Activated CD4-positive, alpha-beta T cell treated with anti-CD3 and anti-CD28 coated beads, Interleukin-2, amount 10 ng/mL, durations not matched to agents 7 days and 5 days (primary cell): ENCODE measurements around the gene KCNK10. TPM values are rescaled to one million over a fixed set of nuclear protein-coding genes. Genes with fewer than 3 reads are reported as not detected.

Source experiments
- CTCF ChIA-PET: fragments of 350-600 bp; sonication (Branson Sonifier 250); formaldehyde crosslinking; loops from one replicate; lab custom pipeline; 2021; ENCODE audit warnings: antibody characterized with exemption; lab: Charles Lee
- POLR2A ChIA-PET: fragments of 350-600 bp; sonication (Branson Sonifier 250); formaldehyde crosslinking; loops from one replicate; lab custom pipeline; 2021; ENCODE audit warnings: antibody characterized with exemption; lab: Charles Lee
- DNase-seq: peaks from one replicate; pipeline ENCODE4 v3.0.0-alpha.2; 2020
- H3K27ac Mint-ChIP-seq: one replicate; pipeline ENCODE4 v1.8.0; 2021; ENCODE audit warnings: mild to moderate bottlenecking, moderate library complexity, mixed read lengths
- H3K27me3 Mint-ChIP-seq: one replicate; pipeline ENCODE4 v1.8.0; 2021; ENCODE audit warnings: mixed read lengths
- H3K36me3 Mint-ChIP-seq: one replicate; pipeline ENCODE4 v1.8.0; 2021; ENCODE audit warnings: low read depth, mixed read lengths
- H3K4me1 Mint-ChIP-seq: one replicate; pipeline ENCODE4 v1.8.0; 2021; ENCODE audit warnings: mixed read lengths
- H3K4me3 Mint-ChIP-seq: one replicate; pipeline ENCODE4 v1.8.0; 2021; ENCODE audit warnings: mild to moderate bottlenecking, moderate library complexity, mixed read lengths
- H3K9me3 Mint-ChIP-seq: one replicate; pipeline ENCODE4 v1.8.0; 2021; ENCODE audit warnings: mixed read lengths
- total RNA-seq, 2 experiments: library from RNA; stranded (reverse); gene quantifications; one replicate each; pipeline ENCODE4 v1.2.3, GENCODE V29; 2021

Gene KCNK10
- total RNA-seq, 2 experiments from 2014 or later, result not detected

DNA sequence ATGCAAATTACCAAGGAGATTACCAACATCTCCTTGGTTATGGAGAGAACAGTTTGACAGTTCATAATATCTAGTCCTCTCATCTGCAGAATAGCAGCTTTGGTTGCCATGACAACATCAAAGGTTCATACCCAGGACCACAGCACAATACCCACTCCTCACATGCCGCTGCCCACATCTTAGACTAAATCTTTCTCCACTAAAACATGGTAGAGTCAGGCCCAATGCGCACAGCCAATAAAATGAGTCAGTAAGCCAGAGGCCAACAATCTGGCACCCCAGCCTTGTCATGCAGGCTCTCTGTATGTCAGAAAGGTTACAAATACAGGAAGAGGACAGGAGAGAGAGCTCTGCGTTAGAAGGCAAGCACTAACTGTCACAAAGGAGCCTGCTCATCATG is 70.6 kb downstream of the KCNK10 start:
- no peak for DNase-seq
- Mint-ChIP-seq H3K36me3 (no peaks in the 10 kb centered on the region), H3K27ac (no peak overlapping the region), H3K4me1 (no peaks in the 10 kb centered on the region), H3K27me3 (peaks cover 5% of the 10 kb centered on the region), H3K4me3 (no peak overlapping the region), H3K9me3 (no peaks in the 10 kb centered on the region)
- ChIA-PET POLR2A (no interaction called here), CTCF (no interaction called here)

DNA sequence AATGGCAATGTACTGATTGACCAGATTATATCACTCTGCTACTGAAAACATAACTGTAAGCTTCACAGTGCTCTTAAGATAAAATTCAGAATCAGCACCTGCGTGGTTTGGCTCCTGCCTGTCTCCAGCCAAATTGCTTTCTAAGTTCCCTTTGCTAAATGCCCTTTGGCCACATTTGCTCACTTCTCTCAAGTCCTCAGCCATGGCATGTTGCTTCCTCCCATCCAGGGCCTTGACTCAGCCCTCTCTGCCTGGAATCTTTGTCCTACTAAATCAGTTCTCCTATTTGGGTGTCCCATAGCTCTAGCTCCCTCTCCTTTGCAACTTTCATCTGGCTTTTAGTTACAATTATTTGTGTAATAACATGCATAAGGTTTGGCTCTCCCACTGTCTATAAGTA is 71.4 kb downstream of the KCNK10 start:
- Mint-ChIP-seq H3K4me1 (no peaks in the 10 kb centered on the region), H3K4me3 (no peak overlapping the region), H3K27me3 (peaks cover 5% of the 10 kb centered on the region), H3K9me3 (no peaks in the 10 kb centered on the region), H3K36me3 (no peaks in the 10 kb centered on the region), H3K27ac (no peak overlapping the region)
- DNase-seq, result no peak
- CTCF ChIA-PET, result no interaction called here
- POLR2A ChIA-PET, result no interaction called here

DNA sequence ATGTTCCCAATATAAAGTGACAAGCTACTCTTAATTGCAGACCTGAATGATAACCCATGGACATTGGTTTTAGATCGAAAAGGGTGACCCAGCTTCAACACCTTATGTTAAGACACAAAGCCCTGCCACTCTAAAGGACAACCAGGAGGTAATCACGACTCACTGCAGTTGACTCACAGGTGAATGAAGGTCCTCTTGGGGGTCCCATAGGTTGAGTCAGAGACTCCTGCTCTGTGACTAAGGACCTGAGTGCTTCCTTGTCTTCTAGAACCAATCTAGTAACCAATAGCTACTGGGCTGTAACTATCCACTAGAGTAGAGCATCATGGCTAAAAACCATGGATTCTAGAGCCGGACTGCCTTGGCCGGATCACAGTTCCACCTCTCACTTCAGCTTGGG is 73.8 kb downstream of the KCNK10 start:
- ChIA-PET CTCF (no interaction called here), POLR2A (no interaction called here)
- no peak overlapping the region for H3K4me3 Mint-ChIP-seq
- no peaks in the 10 kb centered on the region for H3K4me1 Mint-ChIP-seq
- H3K9me3 Mint-ChIP-seq, result no peaks in the 10 kb centered on the region
- H3K27ac Mint-ChIP-seq, result no peak overlapping the region
- no peaks in the 10 kb centered on the region for H3K36me3 Mint-ChIP-seq
- no peak for DNase-seq
- H3K27me3 Mint-ChIP-seq, result peaks cover 5% of the 10 kb centered on the region

DNA sequence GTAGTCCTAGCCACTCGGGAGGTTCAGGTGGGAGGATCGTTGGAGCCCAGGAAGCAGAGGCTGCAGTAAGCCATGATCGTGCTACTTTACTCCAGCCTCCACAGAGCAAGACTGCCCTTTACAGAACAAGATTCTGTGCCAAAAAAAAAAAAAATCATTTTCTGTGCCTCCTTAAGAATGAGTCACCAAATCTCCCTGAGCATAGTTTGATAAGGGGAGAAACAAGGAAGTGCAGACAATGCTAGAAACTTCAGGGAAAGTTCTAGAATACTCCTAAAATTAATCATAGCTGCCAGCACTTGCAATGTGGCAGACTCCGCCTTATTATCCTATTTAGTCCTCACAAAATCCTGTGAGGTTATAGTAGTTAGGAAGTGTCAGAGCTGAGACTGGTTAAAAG is 74.5 kb downstream of the KCNK10 start:
- POLR2A ChIA-PET, result no interaction called here
- H3K27ac Mint-ChIP-seq, result no peak overlapping the region
- H3K9me3 Mint-ChIP-seq, result no peaks in the 10 kb centered on the region
- no peak for DNase-seq
- peaks cover 5% of the 10 kb centered on the region for H3K27me3 Mint-ChIP-seq
- CTCF ChIA-PET, result no interaction called here
- no peak overlapping the region for H3K4me3 Mint-ChIP-seq
- no peaks in the 10 kb centered on the region for H3K36me3 Mint-ChIP-seq
- no peaks in the 10 kb centered on the region for H3K4me1 Mint-ChIP-seq

DNA sequence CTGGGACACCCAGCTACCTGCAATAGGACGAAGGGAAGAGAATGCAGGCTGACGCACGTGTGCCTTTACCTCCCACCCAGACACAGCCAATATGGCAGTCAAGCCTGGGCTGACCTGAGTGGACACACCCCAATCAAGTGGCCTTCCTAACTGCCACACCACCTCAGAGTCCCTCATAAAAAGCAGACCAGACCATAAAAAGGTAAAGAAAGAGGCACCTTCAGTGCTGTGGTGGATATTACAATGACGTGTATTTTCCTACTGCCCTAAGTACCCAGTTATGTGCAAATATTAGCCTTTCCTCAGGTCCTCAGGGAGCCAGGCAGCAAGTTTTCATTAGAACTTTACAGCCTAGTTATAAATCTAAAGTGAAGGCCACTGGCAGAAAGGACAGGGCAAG is 75.8 kb downstream of the KCNK10 start:
- ChIA-PET POLR2A (no interaction called here), CTCF (interaction anchor here (1.3 kb wide), 1 partner anchor 18 kb away, joined by 3 read pairs; no protein-coding TSS in a partner anchor)
- no peaks in the 10 kb centered on the region for H3K9me3 Mint-ChIP-seq
- no peaks in the 10 kb centered on the region for H3K36me3 Mint-ChIP-seq
- no peak overlapping the region for H3K4me3 Mint-ChIP-seq
- H3K27ac Mint-ChIP-seq, result no peak overlapping the region
- DNase-seq, result no peak
- no peaks in the 10 kb centered on the region for H3K4me1 Mint-ChIP-seq
- H3K27me3 Mint-ChIP-seq, result peaks cover 5% of the 10 kb centered on the region

DNA sequence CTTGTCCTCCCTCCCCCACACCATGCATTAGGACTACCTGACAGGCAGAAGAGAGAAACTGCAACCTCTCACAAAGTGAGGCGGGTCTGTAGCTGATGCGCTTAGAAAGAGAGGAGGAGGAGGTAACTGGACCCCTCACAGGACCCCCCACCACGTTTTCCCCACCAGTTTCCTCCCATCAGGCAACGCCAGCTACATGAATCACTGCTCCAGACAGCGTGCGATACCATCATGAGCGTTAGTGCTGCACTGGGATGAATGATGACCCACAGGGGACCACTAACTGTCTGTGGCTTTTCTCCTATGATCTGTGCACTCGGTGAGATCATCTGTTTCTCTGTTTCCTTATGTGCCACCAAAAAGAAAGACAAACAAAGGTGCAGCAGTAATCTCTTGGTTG is 77.7 kb downstream of the KCNK10 start:
- no peak for DNase-seq
- ChIA-PET CTCF (no interaction called here), POLR2A (no interaction called here)
- Mint-ChIP-seq H3K27ac (no peak overlapping the region), H3K9me3 (no peaks in the 10 kb centered on the region), H3K4me3 (no peak overlapping the region), H3K4me1 (no peaks in the 10 kb centered on the region), H3K27me3 (peaks cover 6% of the 10 kb centered on the region), H3K36me3 (no peaks in the 10 kb centered on the region)

DNA sequence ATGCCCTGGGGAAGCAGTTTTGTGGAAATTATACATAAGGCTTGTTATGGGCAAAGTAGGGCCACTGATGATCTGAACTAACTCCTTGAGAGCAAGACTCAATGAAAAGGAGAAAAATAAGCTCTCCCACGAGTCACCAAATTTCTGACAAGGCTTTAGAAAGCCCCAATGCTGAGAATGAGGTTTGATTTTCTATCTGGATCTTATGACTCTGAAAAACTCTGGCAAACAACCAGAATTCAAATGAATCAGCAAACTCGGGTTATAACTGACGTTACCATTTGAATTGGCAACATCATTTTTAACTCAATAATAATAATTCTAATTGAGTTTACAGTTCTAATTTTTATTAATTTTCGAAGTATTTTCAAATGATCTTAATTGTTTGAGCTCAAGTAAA is 79.1 kb downstream of the KCNK10 start:
- Mint-ChIP-seq H3K4me1 (no peaks in the 10 kb centered on the region), H3K4me3 (no peak overlapping the region), H3K27me3 (peaks cover 5% of the 10 kb centered on the region), H3K36me3 (no peaks in the 10 kb centered on the region), H3K27ac (no peak overlapping the region), H3K9me3 (no peaks in the 10 kb centered on the region)
- ChIA-PET CTCF (interaction anchor here (1.0 kb wide), 1 partner anchor 9 kb away, joined by 3 read pairs; no protein-coding TSS in a partner anchor), POLR2A (no interaction called here)
- DNase-seq, result no peak

DNA sequence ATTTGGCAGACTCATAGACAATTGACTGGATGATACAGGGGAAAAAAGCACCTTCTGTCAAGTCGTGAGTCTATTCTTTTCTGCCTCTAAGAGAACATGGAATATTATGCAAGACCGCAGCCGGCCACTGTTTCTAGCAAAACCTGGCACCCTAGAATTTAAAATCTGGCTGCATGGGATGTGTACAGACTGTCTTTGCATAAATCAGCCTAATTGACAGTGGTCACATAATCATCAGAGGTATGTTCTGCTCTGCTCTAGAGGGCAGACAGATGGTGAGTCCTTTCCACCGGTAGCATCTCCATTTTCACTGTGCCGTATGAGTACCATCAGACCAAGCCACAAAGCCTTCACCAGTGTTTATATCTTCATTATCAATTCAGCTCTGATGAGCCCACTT is 80.6 kb downstream of the KCNK10 start:
- H3K4me1 Mint-ChIP-seq, result no peaks in the 10 kb centered on the region
- no peak overlapping the region for H3K27ac Mint-ChIP-seq
- H3K36me3 Mint-ChIP-seq, result no peaks in the 10 kb centered on the region
- no peak for DNase-seq
- POLR2A ChIA-PET, result no interaction called here
- CTCF ChIA-PET, result no interaction called here
- peaks cover 2% of the 10 kb centered on the region for H3K27me3 Mint-ChIP-seq
- no peak overlapping the region for H3K4me3 Mint-ChIP-seq
- H3K9me3 Mint-ChIP-seq, result no peaks in the 10 kb centered on the region

DNA sequence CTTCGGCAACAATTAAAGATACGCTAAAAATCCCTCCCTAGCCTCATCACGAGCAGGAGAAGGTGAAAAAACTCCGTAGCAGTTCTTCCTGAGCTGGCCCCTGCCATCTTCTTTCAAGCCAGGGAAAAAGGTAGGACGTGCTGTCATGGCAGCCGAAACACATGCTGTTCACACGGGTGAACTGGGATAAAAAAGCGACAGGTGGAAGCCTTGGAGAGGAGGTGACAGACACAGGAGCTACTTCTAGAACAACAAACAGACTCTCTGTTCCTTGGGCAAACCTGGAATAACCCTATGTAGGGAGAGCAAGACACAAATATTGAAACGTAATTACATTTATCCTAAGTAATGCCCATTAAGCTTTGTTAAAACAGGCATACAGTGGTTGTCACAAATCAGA is 81.3 kb downstream of the KCNK10 start:
- POLR2A ChIA-PET, result no interaction called here
- H3K27ac Mint-ChIP-seq, result no peak overlapping the region
- H3K4me1 Mint-ChIP-seq, result no peaks in the 10 kb centered on the region
- no peaks in the 10 kb centered on the region for H3K36me3 Mint-ChIP-seq
- H3K4me3 Mint-ChIP-seq, result no peak overlapping the region
- peaks cover 6% of the 10 kb centered on the region for H3K27me3 Mint-ChIP-seq
- DNase-seq, result no peak
- CTCF ChIA-PET, result no interaction called here
- H3K9me3 Mint-ChIP-seq, result no peaks in the 10 kb centered on the region

DNA sequence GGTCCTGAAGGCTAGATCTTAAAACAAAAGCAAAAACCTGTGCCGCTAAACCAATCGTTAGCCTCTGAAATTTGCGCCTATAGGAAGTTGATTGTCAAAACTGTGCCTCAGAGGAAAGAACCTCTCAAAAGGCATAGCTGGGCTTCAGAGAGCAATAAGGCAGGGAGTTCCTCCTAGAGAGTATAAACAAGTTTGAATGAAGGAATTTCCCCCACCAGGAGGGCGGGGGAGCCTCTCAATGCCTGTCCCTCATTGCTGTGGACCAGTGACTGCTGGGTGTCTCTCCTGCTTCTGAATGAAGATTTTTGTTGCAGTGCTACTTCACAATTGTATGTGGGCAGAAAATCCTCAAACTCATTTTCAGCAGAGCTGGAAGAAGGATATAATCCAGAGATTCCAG is 88.6 kb downstream of the KCNK10 start:
- no peak overlapping the region for H3K27ac Mint-ChIP-seq
- CTCF ChIA-PET, result interaction anchor here (0.8 kb wide), 1 partner anchor 10 kb away, joined by 3 read pairs; no protein-coding TSS in a partner anchor
- DNase-seq, result no peak
- H3K27me3 Mint-ChIP-seq, result peaks cover 23% of the 10 kb centered on the region
- H3K4me3 Mint-ChIP-seq, result no peak overlapping the region
- no peaks in the 10 kb centered on the region for H3K4me1 Mint-ChIP-seq
- no peaks in the 10 kb centered on the region for H3K36me3 Mint-ChIP-seq
- POLR2A ChIA-PET, result no interaction called here
- H3K9me3 Mint-ChIP-seq, result no peaks in the 10 kb centered on the region

DNA sequence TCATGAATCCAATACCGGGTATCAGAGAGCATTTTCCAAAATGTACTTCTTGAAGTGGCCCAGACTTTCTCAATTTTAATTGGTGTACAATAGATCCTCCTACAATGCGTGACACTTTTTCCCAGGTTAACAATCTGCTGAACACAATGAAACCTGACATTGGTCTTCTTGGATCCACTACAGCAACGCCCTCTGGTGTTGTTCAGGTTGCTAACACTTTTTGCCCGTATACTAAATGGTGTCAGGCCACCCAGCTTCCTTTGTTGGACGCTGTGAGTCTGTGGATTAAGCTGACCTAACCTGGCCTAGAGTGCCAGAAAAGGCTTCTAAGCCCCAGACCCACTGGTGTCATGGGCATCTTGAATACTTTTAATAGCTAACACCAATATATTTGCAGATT is 89.2 kb downstream of the KCNK10 start:
- Mint-ChIP-seq H3K27ac (no peak overlapping the region), H3K36me3 (no peaks in the 10 kb centered on the region), H3K27me3 (peaks cover 23% of the 10 kb centered on the region), H3K4me3 (no peak overlapping the region), H3K4me1 (no peaks in the 10 kb centered on the region), H3K9me3 (no peaks in the 10 kb centered on the region)
- CTCF ChIA-PET, result interaction anchor here (1.9 kb wide), 1 partner anchor 45 kb away, joined by 4 read pairs; no protein-coding TSS in a partner anchor
- POLR2A ChIA-PET, result no interaction called here
- DNase-seq, result peak; percentile 7

DNA sequence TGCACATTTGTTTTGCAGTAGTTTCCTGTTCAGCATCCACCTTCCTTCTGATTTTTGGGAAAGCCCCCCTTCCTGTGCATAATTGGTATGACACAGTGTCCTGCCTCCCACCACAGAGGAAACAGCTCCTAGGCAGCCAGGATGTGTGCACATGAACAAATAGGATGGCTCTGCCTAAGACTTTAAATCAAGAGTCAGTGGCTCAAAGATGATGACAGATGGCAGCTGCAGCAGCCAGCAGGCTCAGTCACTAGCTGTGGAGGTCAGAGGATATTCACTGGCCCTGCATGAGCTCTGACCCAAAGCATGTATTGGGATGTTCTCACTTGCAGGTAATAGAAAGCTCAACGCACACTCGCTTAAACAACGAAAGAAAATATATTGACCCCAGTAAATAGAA is 90.3 kb downstream of the KCNK10 start:
- ChIA-PET CTCF (interaction anchor here (1.9 kb wide), 1 partner anchor 43 kb away, joined by 4 read pairs; no protein-coding TSS in a partner anchor), POLR2A (no interaction called here)
- Mint-ChIP-seq H3K27me3 (peaks cover 23% of the 10 kb centered on the region), H3K9me3 (no peaks in the 10 kb centered on the region), H3K36me3 (no peaks in the 10 kb centered on the region), H3K4me1 (no peaks in the 10 kb centered on the region), H3K4me3 (no peak overlapping the region), H3K27ac (no peak overlapping the region)
- no peak for DNase-seq

DNA sequence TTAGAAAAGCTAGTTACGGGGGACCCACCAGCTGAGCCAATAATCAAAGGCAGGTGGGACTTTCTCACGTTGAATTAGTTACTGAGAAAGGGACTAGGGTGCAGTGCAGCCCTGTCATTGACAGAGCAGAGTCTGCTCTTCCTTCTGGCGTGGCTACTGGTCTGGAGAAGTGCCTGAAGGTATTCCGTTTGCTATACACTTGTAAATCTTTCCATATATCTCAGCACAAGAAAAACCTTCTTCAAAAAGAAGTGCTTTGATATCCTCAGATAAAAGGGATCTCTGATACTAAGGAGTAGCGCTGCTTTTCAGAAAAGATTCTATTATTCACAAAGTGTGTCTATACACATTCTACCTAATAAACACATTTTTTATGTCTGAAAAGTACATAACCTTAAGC is 91.5 kb downstream of the KCNK10 start:
- no peaks in the 10 kb centered on the region for H3K9me3 Mint-ChIP-seq
- H3K36me3 Mint-ChIP-seq, result no peaks in the 10 kb centered on the region
- no peak overlapping the region for H3K27ac Mint-ChIP-seq
- DNase-seq, result no peak
- CTCF ChIA-PET, result interaction anchor here (0.9 to 1.0 kb wide), 2 partner anchors 29 to 286 kb away, joined by 3 read pairs; no protein-coding TSS in a partner anchor
- H3K4me3 Mint-ChIP-seq, result no peak overlapping the region
- H3K4me1 Mint-ChIP-seq, result no peaks in the 10 kb centered on the region
- peaks cover 17% of the 10 kb centered on the region for H3K27me3 Mint-ChIP-seq
- POLR2A ChIA-PET, result no interaction called here

DNA sequence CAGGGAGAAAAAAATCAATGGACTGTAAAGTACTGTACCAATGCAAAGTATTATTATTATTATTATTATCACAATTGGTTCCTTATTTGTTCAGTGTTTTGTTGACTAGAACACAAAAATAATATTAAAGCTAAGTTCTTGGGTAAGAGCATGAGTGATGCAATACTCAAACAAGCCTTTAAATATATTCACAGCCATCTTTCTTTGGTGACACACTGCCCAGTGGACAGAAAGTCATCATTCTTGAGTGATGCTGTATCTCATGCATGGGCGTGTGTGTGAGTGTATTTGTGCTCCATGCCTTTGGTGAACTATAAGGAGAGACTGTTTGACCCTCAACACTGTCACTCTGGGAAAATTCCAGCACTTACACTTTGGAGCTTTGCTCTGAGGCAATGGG is 93.6 kb downstream of the KCNK10 start:
- Mint-ChIP-seq H3K36me3 (no peaks in the 10 kb centered on the region), H3K4me3 (no peak overlapping the region)
- CTCF ChIA-PET, result interaction anchor here (1.4 kb wide), 1 partner anchor 18 kb away, joined by 3 read pairs; no protein-coding TSS in a partner anchor

More for the DNA sequence above, 93.6 kb downstream of the KCNK10 start:
- POLR2A ChIA-PET, result no interaction called here
- Mint-ChIP-seq H3K27me3 (peaks cover 3% of the 10 kb centered on the region), H3K4me1 (no peaks in the 10 kb centered on the region), H3K9me3 (peaks cover 5% of the 10 kb centered on the region), H3K27ac (no peak overlapping the region)
- DNase-seq, result no peak
